ENCODE measurements around the gene WDR7.

- TF ChIP-seq, protein P1, sequence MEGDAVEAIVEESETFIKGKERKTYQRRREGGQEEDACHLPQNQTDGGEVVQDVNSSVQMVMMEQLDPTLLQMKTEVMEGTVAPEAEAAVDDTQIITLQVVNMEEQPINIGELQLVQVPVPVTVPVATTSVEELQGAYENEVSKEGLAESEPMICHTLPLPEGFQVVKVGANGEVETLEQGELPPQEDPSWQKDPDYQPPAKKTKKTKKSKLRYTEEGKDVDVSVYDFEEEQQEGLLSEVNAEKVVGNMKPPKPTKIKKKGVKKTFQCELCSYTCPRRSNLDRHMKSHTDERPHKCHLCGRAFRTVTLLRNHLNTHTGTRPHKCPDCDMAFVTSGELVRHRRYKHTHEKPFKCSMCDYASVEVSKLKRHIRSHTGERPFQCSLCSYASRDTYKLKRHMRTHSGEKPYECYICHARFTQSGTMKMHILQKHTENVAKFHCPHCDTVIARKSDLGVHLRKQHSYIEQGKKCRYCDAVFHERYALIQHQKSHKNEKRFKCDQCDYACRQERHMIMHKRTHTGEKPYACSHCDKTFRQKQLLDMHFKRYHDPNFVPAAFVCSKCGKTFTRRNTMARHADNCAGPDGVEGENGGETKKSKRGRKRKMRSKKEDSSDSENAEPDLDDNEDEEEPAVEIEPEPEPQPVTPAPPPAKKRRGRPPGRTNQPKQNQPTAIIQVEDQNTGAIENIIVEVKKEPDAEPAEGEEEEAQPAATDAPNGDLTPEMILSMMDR (IDR thresholded peaks at IDR 0.05 in 2 of 3, conservative IDR thresholded peaks at IDR 0.05 in 1 of 3; ENCODE audit: borderline replicate concordance in 1 of 3, insufficient read depth in 1 of 3, low read depth in 2 of 3, low read length in 2 of 3), result no peak
- TF ChIP-seq EZH2 (IDR thresholded peaks at IDR 0.05), result no peak
- TF ChIP-seq EGR1 (IDR thresholded peaks at IDR 0.05; ENCODE audit: low read depth), result no peak
- TF ChIP-seq SRF (IDR thresholded peaks at IDR 0.05; ENCODE audit: low read depth), result no peak
- TF ChIP-seq POLR2A (IDR thresholded peaks at IDR 0.05; ENCODE audit: borderline replicate concordance, extremely low read depth, insufficient read depth, insufficient read length), result no peak
- no peak for TF ChIP-seq CEBPB (IDR thresholded peaks at IDR 0.05; ENCODE audit: low read depth)
- TF ChIP-seq REST (IDR thresholded peaks at IDR 0.05; ENCODE audit: low read depth), result no peak
Observed at GRCh38 chr18:56888978-56889377, 237.8 kb downstream of the WDR7 start.
